VCaP (cell line): ENCODE measurements around the gene FCN2.

ENCODE experiments used
- H3K27ac ChIP-seq: fragments of 450-650 bp; 2 replicates; pipeline ENCODE4 v1.5.1; 2017
- CTCF ChIP-seq: fragments of 450-650 bp; conservative IDR thresholded peaks from 2 replicates; pipeline ENCODE4 v1.5.1; 2017; ENCODE audit warnings: mild to moderate bottlenecking, moderate library complexity

FCN2 gene

GRCh38 chr9:134881313-134881670 lies 682 bp downstream of the FCN2 start:
- TF ChIP-seq CTCF, result no peak
- H3K27ac ChIP-seq, result no peak overlapping the region

DNA sequence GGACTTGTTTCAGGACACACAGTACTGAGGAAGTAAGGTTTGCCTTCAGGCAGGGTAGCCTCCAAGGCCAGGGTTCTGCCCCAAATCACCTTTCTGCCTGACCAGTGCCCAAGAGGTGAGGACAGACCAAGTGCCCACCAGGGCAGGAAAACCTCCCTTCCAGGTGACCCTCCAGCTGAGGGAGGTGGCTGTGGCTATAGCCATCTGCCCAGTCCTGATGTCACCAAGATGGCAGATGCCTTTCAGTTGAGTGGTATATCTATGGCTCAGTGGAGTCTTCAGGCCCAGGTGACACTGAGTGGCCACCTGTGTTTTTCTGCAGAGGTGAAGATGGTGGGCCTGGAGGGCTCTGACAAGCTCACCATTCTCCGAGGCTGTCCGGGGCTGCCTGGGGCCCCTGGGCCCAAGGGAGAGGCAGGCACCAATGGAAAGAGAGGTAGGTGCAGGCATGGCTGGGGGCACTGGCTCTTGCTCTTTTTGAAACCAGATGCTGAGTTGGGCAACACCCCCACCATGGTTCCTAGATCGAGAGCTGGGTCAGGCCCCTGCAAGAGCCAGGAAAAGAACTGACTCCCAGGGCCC lies 1.7 kb downstream of the FCN2 start:
- no peak for TF ChIP-seq CTCF
- no peak overlapping the region for H3K27ac ChIP-seq

DNA sequence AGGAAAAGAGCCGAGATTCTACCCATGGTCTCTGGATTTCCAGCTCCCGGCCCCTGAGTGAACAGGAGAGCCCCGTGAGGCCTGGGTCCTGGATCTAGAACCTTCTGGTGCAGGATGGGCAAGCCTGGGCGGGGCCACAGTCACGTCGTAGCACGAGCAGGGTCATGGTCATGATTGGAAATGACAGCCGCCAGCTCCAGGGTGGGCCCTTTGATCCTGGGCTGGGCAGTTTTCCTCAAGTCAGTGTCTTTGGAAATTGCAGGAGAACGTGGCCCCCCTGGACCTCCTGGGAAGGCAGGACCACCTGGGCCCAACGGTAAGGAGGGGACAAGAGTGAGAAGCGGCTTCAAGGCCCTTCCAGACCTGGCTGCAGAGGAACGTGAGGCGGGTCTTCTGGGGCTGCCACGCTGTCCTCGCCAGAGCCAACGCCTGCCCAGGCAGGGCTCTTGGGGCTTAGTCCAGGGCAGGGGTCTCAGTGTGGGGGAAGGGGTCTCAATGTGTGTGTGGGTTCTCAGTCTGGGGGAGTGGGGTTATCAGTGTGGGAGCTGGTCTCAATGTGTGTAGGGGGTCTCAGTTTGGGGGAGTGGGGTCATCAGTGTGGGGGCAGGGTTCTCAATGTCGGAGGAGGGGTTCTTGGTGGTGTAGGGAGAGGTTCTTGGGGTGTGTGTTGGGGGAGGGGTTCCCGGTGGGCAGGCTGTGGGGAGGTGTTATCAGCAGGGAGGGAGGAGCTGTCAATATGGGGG lies 2.6 kb downstream of the FCN2 start:
- no peak for TF ChIP-seq CTCF
- no peak overlapping the region for H3K27ac ChIP-seq

DNA sequence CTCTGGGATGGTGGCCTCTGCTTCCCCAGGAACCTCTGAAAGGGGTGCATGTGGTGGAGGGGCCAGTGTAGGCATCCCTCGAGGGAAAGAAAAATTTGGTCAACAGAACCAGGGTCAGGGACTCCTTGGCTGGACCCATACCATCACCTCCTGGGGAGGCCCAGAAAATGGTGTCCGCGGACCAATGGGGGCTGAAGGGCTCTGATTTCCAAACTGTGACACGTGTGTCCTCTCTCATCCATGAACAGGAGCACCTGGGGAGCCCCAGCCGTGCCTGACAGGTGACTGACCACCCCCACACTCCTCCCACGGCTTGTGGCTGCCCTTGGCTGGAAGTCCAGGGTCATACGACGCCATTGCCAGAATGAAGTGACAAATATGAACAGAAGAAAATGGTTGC lies 3.9 kb downstream of the FCN2 start:
- no peak overlapping the region for H3K27ac ChIP-seq
- TF ChIP-seq CTCF, result no peak

DNA sequence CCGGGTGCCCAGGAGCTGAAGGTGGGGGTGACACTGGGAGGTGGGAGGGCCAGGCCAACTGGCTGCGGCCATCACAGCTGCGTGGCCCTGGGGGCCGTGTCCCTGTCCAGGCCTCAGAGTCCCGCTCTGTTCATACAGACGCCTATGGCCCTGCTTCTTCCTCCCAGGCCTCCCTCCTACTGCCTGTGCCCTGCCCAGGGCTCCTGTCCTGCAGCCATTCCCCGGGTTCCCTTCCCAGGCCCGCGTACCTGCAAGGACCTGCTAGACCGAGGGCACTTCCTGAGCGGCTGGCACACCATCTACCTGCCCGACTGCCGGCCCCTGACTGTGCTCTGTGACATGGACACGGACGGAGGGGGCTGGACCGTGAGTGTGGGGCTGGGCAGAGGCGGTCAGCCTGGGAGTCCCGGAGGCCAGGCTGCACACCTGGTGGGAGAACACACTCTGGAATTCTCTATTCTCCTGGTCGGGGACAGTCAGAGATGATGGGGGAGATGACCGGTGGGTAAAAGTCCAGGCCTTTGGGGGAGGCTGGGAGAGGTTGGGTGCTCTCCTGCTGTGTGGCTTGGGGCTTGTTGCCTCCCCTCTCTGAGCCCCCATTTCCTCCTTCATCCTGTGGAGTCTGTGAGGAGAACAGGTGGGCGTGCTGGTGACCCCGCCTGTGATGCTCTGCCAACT lies 4.5 kb downstream of the FCN2 start:
- no peak for TF ChIP-seq CTCF
- H3K27ac ChIP-seq, result no peak overlapping the region

DNA sequence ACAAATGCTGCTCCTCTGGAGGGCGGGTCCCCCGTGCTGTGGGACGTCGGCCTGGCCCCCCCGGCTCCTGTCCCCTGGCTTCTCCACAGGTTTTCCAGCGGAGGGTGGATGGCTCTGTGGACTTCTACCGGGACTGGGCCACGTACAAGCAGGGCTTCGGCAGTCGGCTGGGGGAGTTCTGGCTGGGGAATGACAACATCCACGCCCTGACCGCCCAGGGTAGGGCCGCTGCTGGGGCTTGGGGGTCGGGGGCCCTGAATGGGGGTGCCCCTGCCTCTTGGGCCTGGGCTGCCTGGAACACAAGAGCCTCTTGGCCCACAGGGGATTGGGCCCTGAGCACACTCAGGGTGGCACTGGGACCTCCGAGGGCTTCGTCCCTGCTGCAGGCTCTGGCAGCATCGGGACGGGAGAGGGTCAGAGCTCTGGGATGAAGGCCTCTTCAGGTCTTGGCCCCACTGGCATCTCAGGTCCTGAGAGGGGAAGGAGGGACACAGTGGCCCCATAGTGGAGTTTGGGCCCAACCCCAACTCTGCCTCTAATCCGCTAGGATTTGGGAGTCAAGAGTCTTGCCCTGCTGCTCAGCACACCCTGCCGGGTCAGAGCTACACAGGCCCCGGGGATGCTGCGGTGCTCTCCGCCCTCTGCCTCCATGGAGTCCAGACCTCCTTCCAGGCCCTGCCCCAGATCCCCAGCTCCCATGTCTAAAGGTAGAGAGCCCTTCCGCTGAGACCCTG lies 5.2 kb downstream of the FCN2 start:
- no peak overlapping the region for H3K27ac ChIP-seq
- no peak for TF ChIP-seq CTCF

DNA sequence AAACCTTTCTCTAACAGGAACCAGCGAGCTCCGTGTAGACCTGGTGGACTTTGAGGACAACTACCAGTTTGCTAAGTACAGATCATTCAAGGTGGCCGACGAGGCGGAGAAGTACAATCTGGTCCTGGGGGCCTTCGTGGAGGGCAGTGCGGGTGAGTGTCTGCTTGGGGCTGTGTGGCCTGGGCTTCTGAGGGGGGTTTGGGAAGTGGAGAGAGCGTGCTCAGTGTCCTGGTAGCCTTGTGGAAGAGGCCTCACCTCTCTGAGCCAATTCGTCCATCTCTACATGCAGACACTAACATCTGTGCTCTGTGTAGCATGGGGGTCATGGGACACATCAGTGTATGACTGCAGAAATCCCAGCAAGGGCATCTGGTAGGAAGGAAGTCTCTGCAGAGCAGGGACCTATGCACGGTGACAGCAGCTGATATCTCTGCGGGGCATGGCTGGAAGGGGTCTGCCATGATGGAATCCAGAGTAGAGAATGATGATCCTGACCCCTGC lies 5.9 kb downstream of the FCN2 start:
- no peak overlapping the region for H3K27ac ChIP-seq
- no peak for TF ChIP-seq CTCF
